ENCODE measurements around the gene AOPEP.
A peak's percentile ranks its signal among the peaks of the same experiment; 100 is the strongest.

GRCh38 chr9:94923326-94924089 lies 197.0 kb downstream of the AOPEP start:
- no peak for TF ChIP-seq CTCF (IDR thresholded peaks at IDR 0.05)
- TF ChIP-seq MXI1 (IDR thresholded peaks at IDR 0.05; ENCODE audit: low read depth, low read length): peak; percentile 71; the same call in 1 of the 2 replicates
- no peak for TF ChIP-seq GABPA (IDR thresholded peaks at IDR 0.05; ENCODE audit: low read depth)
- no peak for TF ChIP-seq SIN3A (IDR thresholded peaks at IDR 0.05; ENCODE audit: borderline replicate concordance, low read depth, low read length)
- no peak for TF ChIP-seq EZH2phosphoT487 (IDR thresholded peaks at IDR 0.05; ENCODE audit: borderline replicate concordance, low read depth)
- no peak for TF ChIP-seq NRF1 (IDR thresholded peaks at IDR 0.05; ENCODE audit: low read depth, low read length)
- no peak for TF ChIP-seq TAF1 (IDR thresholded peaks at IDR 0.05; ENCODE audit: borderline replicate concordance, low read depth, low read length)
- TF ChIP-seq EP300 (IDR thresholded peaks at IDR 0.05; ENCODE audit: borderline replicate concordance in 1 of 2, low read depth in 1 of 2, low read length in 1 of 2): peak in 1 of 2 experiments; percentile 24; a peak in 1 of 4 replicates
- TF ChIP-seq JUND (IDR thresholded peaks at IDR 0.05): no peak
- no peak for TF ChIP-seq POLR2AphosphoS5 (IDR thresholded peaks at IDR 0.05; ENCODE audit: low read depth, low read length)
- no peak; the same call in 1 of the 2 replicates for TF ChIP-seq RAD21 (IDR thresholded peaks at IDR 0.05; ENCODE audit: low read length)
- no peak for TF ChIP-seq FOXM1 (IDR thresholded peaks at IDR 0.05; ENCODE audit: low read depth)
